ENCODE results near the gene SUGP1.

DNA sequence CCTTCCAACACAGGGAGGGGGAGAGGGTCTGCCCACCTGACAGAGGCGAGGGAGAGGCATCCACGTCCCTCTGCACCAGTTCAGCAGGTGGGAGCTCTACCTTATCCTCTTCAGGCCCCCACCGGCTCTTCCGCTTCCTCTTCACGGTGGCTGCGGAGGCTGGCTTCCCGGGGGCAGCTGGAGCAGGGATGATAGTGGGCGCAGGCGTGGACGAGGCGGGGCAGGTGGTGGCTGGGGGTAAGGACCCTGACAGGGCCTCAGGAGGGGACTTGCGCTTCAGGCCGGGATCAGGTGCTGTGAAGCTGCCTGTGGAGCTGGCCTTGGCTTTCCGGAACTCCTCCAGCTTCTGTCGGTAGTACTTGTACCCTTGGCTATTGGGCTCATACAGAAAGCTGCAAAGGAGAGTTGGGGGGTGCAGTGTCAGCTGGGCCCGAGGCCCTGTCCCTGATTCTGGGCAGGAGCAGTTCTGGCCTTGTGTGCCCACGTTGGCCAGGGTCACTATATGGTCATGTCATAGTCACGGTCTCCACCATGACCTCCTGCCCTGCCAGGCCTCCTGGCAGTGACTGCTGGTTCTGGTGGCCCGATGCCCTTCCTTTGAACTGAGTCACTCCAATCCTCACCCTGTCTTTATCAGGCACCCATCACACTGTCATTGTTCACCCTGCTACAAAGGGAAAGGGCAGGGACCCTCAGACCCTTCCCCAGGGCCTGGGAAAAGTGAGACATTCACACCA lies 23.2 kb downstream of the SUGP1 start:
- no peak for TF ChIP-seq GATA2 (IDR thresholded peaks at IDR 0.05; ENCODE audit: low read depth, low read length)
- TF ChIP-seq GATA3 (IDR thresholded peaks at IDR 0.05; ENCODE audit: low read depth, low read length), result no peak
